Sigmoid colon (tissue), 3 donors: ENCODE data around the gene TMEM164.

Experiments used
- CTCF ChIP-seq, 4 experiments: fragments of 450-650 bp in 3 of 4; fragments of 200-600 bp in 1 of 4; IDR thresholded peaks; one replicate each; pipeline ENCODE4 v1.5.1; 2016 to 2019; ENCODE audit warnings: antibody characterized with exemption in 4 of 4, mild to moderate bottlenecking in 3 of 4, moderate library complexity in 2 of 4
- POLR2A ChIP-seq, 2 donors: fragments of 450-650 bp; IDR thresholded peaks; one replicate each; pipeline ENCODE4 v1.6.1; 2016; ENCODE audit warnings: antibody characterized with exemption in 2 of 2, mild to moderate bottlenecking in 2 of 2, moderate library complexity in 2 of 2

- TF ChIP-seq CTCF (IDR thresholded peaks at IDR 0.05): no peak
- no peak for TF ChIP-seq POLR2A (IDR thresholded peaks at IDR 0.05)
Observed at GRCh38 chrX:110120025-110120424, 117.1 kb downstream of the TMEM164 start.
